Measurements from ENCODE around the gene AJM1. TPM values are rescaled to one million over a fixed set of nuclear protein-coding genes. Genes with fewer than 3 reads are reported as not detected.

The AJM1 gene
- total RNA-seq, 2 experiments from 2014 or later = 2.4 to 5.1 TPM

DNA sequence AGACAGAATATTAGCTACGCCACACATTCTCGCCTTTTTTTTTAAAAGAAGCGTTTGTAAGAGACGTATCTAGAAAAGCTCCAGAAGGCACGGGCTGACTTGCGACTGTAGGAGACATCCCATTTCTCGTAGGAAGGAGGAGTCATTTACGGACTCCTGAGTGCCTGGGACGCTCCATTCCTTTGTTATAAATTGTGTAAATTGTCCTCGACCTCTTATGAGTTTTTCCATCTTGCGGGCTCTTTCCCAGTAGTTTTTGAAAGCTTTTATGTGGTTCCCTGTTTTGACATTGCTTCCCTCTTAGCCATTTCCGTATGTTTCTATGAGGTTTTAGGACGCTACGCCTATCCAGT is 33.5 kb upstream of the AJM1 start:
- ChIA-PET POLR2A (interaction anchor here (0.7 kb wide), 1 partner anchor 18 kb away, joined by 3 read pairs; the partner anchor contains the start of gene TMEM141), CTCF (ENCODE audit: unreplicated experiment) (no interaction called here)
- Histone ChIP-seq H3K9me2 (ENCODE audit: insufficient read depth, low read length) (no peaks in the 10 kb centered on the region), H3K27ac (ENCODE audit: low read depth, low read length, poor library complexity, severe bottlenecking) (peak overlapping the region; percentile 73), H3K79me2 (ENCODE audit: insufficient read depth, low read depth, low read length) (peaks cover 55% of the 10 kb centered on the region), H3K36me3 (ENCODE audit: insufficient read depth, low read length) (peaks cover 40% of the 10 kb centered on the region), H3K4me3 (ENCODE audit: low read depth, low read length, poor library complexity, severe bottlenecking) (peak overlapping the region; percentile 100), H3K9me3 (ENCODE audit: low read length) (no peaks in the 10 kb centered on the region), H3K4me2 (ENCODE audit: low read length) (peak overlapping the region; percentile 88), H4K20me1 (ENCODE audit: insufficient read depth, low read length) (peaks cover 15% of the 10 kb centered on the region; the same call in 1 of the 2 replicates), H2AFZ (ENCODE audit: low read length) (no peak overlapping the region; the same call in 1 of the 2 replicates), H3K4me1 (ENCODE audit: insufficient read depth, low read length, poor library complexity, severe bottlenecking) (peaks cover 28% of the 10 kb centered on the region)
- no peak for DNase-seq (ENCODE audit: low spot score)
- no peak for TF ChIP-seq EZH2phosphoT487 (IDR thresholded peaks at IDR 0.05; ENCODE audit: borderline replicate concordance, low read depth, low read length)
- TF ChIP-seq, protein P1, sequence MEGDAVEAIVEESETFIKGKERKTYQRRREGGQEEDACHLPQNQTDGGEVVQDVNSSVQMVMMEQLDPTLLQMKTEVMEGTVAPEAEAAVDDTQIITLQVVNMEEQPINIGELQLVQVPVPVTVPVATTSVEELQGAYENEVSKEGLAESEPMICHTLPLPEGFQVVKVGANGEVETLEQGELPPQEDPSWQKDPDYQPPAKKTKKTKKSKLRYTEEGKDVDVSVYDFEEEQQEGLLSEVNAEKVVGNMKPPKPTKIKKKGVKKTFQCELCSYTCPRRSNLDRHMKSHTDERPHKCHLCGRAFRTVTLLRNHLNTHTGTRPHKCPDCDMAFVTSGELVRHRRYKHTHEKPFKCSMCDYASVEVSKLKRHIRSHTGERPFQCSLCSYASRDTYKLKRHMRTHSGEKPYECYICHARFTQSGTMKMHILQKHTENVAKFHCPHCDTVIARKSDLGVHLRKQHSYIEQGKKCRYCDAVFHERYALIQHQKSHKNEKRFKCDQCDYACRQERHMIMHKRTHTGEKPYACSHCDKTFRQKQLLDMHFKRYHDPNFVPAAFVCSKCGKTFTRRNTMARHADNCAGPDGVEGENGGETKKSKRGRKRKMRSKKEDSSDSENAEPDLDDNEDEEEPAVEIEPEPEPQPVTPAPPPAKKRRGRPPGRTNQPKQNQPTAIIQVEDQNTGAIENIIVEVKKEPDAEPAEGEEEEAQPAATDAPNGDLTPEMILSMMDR (conservative IDR thresholded peaks at IDR 0.05; ENCODE audit: low read length) = no peak
- intact Hi-C loops (cut with micrococcal nuclease; ENCODE audit: unreplicated experiment) = loop anchor here (2.0 kb wide), 1 partner anchor 40 kb away; the partner anchor contains the start of gene PHPT1
- BruUV-seq (replicated peaks) = no TSS peak

DNA sequence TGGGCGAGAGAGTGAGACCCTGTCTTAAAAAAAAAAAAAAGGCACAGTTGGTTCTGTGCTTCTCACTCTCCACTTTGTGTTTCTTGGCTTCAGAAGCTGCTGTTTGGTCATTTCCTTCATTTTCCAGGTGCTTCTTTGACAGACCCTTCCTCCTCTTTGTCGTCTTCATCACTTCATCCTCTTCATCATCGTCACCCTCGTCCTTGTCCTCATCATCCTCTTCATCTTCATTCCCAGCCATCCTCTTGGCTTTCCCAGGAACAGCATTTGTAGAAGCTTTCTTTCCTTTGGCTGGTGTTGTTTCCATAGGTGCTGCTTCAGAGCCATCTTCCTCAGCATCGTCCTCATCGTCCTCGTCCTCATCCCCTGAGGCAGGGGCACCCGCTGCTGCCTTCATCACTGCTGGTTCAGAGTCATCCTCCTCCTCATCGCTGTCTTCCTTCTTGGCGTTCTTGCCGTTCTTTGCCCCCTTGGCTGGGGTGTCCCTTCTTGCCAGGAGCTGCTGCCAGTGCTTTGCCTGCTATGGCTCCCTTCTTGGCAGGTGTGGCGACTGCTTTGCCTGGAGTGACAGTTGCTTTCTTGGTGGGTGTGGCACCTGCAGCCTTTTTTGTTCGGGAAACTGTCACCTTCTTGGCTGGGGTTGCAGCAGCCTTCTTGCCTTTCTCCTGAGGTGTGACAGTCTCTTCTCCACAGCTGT is 27.4 kb upstream of the AJM1 start:
- H3K36me3 ChIP-seq (ENCODE audit: insufficient read depth, low read length) = peaks cover 79% of the 10 kb centered on the region
- H3K79me2 ChIP-seq (ENCODE audit: insufficient read depth, low read depth, low read length) = peaks cover 47% of the 10 kb centered on the region
- no peaks in the 10 kb centered on the region for H3K9me3 ChIP-seq (ENCODE audit: low read length)
- TF ChIP-seq, protein P1 (conservative IDR thresholded peaks at IDR 0.05; ENCODE audit: low read length) = no peak
- TF ChIP-seq EZH2phosphoT487 (IDR thresholded peaks at IDR 0.05; ENCODE audit: borderline replicate concordance, low read depth, low read length) = no peak
- intact Hi-C loops (cut with micrococcal nuclease; ENCODE audit: unreplicated experiment) = no loop called here
- no peaks in the 10 kb centered on the region for H3K9me2 ChIP-seq (ENCODE audit: insufficient read depth, low read length)
- H3K27ac ChIP-seq (ENCODE audit: low read depth, low read length, poor library complexity, severe bottlenecking) = peak overlapping the region; percentile 3
- no peak overlapping the region for H3K4me2 ChIP-seq (ENCODE audit: low read length)
- ChIA-PET CTCF (ENCODE audit: unreplicated experiment) (interaction anchor here (0.6 kb wide), 1 partner anchor 24 kb away, joined by 3 read pairs; no protein-coding TSS in a partner anchor), POLR2A (no interaction called here)
- H3K4me3 ChIP-seq (ENCODE audit: low read depth, low read length, poor library complexity, severe bottlenecking) = no peak overlapping the region
- BruUV-seq (replicated peaks) = no TSS peak
- H3K4me1 ChIP-seq (ENCODE audit: insufficient read depth, low read length, poor library complexity, severe bottlenecking) = peaks cover 16% of the 10 kb centered on the region
- 0 out of 2 replicates have a peak, but pooled peaks cover 4% of the 10 kb centered on the region for H4K20me1 ChIP-seq (ENCODE audit: insufficient read depth, low read length)
- no peak overlapping the region for H2AFZ ChIP-seq (ENCODE audit: low read length)
- no peak for DNase-seq (ENCODE audit: low spot score)

DNA sequence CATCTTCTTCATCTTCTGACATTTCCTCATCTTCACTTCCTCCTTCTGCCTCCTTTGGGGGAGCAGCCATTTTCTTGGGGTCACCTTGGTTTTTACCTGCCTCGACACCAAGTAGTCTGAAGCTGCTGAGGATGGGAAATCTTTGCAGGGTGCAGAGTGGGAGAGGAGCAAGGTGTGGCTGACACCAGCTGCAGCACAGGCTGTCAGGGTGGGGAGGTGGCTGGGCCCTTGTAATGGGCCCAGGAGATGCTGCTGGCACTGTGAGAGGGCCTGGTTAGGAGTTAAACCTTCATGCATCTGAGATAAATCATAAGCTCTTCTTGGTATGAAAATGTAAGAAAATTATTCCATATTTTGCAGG is 26.9 kb upstream of the AJM1 start:
- CTCF ChIA-PET (ENCODE audit: unreplicated experiment) = no interaction called here
- POLR2A ChIA-PET = no interaction called here
- Histone ChIP-seq H3K4me2 (ENCODE audit: low read length) (no peak overlapping the region), H4K20me1 (ENCODE audit: insufficient read depth, low read length) (no peaks in the 10 kb centered on the region), H3K9me2 (ENCODE audit: insufficient read depth, low read length) (no peaks in the 10 kb centered on the region), H3K9me3 (ENCODE audit: low read length) (no peaks in the 10 kb centered on the region), H3K27ac (ENCODE audit: low read depth, low read length, poor library complexity, severe bottlenecking) (peak overlapping the region; percentile 3), H3K4me1 (ENCODE audit: insufficient read depth, low read length, poor library complexity, severe bottlenecking) (peaks cover 10% of the 10 kb centered on the region), H3K79me2 (ENCODE audit: insufficient read depth, low read depth, low read length) (peaks cover 42% of the 10 kb centered on the region), H3K4me3 (ENCODE audit: low read depth, low read length, poor library complexity, severe bottlenecking) (no peak overlapping the region), H3K36me3 (ENCODE audit: insufficient read depth, low read length) (peaks cover 74% of the 10 kb centered on the region), H2AFZ (ENCODE audit: low read length) (no peak overlapping the region)
- DNase-seq (ENCODE audit: low spot score) = no peak
- TF ChIP-seq, protein P1 (conservative IDR thresholded peaks at IDR 0.05; ENCODE audit: low read length) = no peak
- no peak for TF ChIP-seq EZH2phosphoT487 (IDR thresholded peaks at IDR 0.05; ENCODE audit: borderline replicate concordance, low read depth, low read length)
- BruUV-seq (replicated peaks) = no TSS peak
- intact Hi-C loops (cut with micrococcal nuclease; ENCODE audit: unreplicated experiment) = no loop called here

Data from OCI-LY7 (cell line).